GM12872 (cell line): ENCODE data around the gene NEIL3.

ENCODE experiments used
- CTCF ChIP-seq: IDR thresholded peaks from 3 replicates; pipeline ENCODE4 v1.5.1; 2011; ENCODE audit warnings: low read depth, mild to moderate bottlenecking, low read length, moderate library complexity; ENCODE audit not compliant: insufficient read depth

Gene NEIL3

GRCh38 chr4:177349191-177349590, 39.5 kb downstream of the NEIL3 start:
- no peak for TF ChIP-seq CTCF

- TF ChIP-seq CTCF = no peak
Measured at GRCh38 chr4:177351622-177352244, 42.1 kb downstream of the NEIL3 start.

GRCh38 chr4:177356206-177356605, 46.5 kb downstream of the NEIL3 start:
- TF ChIP-seq CTCF = no peak

- no peak for TF ChIP-seq CTCF
Measured at GRCh38 chr4:177356921-177357320, 47.2 kb downstream of the NEIL3 start.

- TF ChIP-seq CTCF = no peak
Measured at GRCh38 chr4:177367336-177367735, 57.7 kb downstream of the NEIL3 start.

- no peak for TF ChIP-seq CTCF
Measured at GRCh38 chr4:177369372-177369771, 59.7 kb downstream of the NEIL3 start.

GRCh38 chr4:177371461-177371860, 61.8 kb downstream of the NEIL3 start:
- no peak for TF ChIP-seq CTCF

- no peak for TF ChIP-seq CTCF
Measured at GRCh38 chr4:177374966-177375365, 65.3 kb downstream of the NEIL3 start.
